Urinary bladder (tissue), 4 donors: ENCODE results near the gene PRCD. TPM values are rescaled to one million over a fixed set of nuclear protein-coding genes. Genes with fewer than 3 reads are reported as not detected.

ENCODE experiments used
- DNase-seq: peaks from one replicate; pipeline ENCODE4 v3.0.0-alpha.2; 2015; ENCODE audit errors: extremely low spot score
- H3K27ac ChIP-seq: one replicate; pipeline ENCODE4 v1.5.1; 2013; ENCODE audit warnings: low read depth, mild to moderate bottlenecking, moderate library complexity
- H3K36me3 ChIP-seq: one replicate; pipeline ENCODE4 v1.6.1; 2013; ENCODE audit warnings: mild to moderate bottlenecking, moderate library complexity; ENCODE audit not compliant: insufficient read depth
- H3K4me1 ChIP-seq: one replicate; pipeline ENCODE4 v1.6.1; 2013; ENCODE audit warnings: mild to moderate bottlenecking, moderate library complexity; ENCODE audit not compliant: insufficient read depth
- H3K4me3 ChIP-seq: one replicate; pipeline ENCODE4 v1.5.1; 2013; ENCODE audit warnings: low read depth, low read length
- WGBS: extraction: QIAGEN DNeasy Blood & Tissue Kit; methylation state at CpG from one replicate; pipeline ENCODE4 v1.1.7; 2013; 5-methylcytosine and 5-hydroxymethylcytosine counted together
- polyA plus RNA-seq: library from polyadenylated mRNA; stranded (reverse); fragments of 200-250 nt; gene quantifications from one replicate; pipeline ENCODE4 v1.2.3, GENCODE V29; 2013
- total RNA-seq: library from RNA; depleted of rRNA; stranded (reverse); fragments of >200 nt; gene quantifications from one replicate; pipeline ENCODE4 v1.2.3, GENCODE V29; 2014
- donor health status: healthy with polysubstance abuse.
- donor health status: healthy.

PRCD gene
- total and polyA plus RNA-seq, 2 donors = 7.1 to 10.6 TPM

DNA sequence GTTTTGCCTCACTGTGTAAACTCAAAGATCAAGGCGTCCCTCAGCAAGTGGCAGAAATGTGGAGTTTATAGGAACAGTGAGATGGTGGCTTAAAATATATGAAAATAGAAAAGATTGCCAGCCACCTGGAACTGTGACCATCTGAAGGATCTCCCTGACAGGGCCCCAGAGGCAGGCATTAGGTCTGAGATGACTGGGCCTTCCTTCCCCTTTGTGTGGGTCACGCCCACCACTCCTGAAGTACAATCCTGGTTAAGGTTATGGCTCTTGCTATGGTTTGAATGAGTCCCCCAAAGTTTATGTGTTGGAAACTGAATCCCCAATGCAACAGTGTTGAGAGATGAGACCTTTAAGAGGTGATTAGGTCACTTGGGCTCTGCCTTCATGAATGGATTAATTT, 39.4 kb downstream of the PRCD start:
- Histone ChIP-seq H3K4me3 (no peak overlapping the region), H3K27ac (no peak overlapping the region), H3K4me1 (no peaks in the 10 kb centered on the region), H3K36me3 (no peaks in the 10 kb centered on the region)
- no peak for DNase-seq
- WGBS = 93% methylated on average over 2 of the region's 2 CpGs

DNA sequence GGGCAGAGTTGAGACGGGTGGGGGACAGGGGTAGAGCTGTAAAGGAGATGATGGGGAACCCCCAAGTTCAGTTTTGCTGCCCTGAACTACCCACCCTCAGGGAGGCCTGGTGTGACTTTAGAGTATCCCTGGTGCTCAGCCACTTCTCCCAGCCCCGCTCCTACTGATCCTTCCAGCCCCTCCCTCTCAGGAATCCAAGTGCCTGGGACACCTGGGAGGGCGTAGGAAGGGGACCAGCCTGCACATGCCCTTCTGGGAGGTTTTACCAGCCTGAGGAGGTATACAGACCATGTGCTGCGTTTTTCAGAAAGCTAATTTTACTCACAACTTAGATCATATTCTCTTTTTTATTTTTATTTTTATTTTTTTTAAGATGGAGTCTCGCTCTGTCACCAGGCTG, 41.7 kb downstream of the PRCD start:
- H3K4me3 ChIP-seq = no peak overlapping the region
- H3K36me3 ChIP-seq = no peaks in the 10 kb centered on the region
- no peak overlapping the region for H3K27ac ChIP-seq
- DNase-seq = no peak
- WGBS = 80% methylated on average over 5 of the region's 5 CpGs
- no peaks in the 10 kb centered on the region for H3K4me1 ChIP-seq

DNA sequence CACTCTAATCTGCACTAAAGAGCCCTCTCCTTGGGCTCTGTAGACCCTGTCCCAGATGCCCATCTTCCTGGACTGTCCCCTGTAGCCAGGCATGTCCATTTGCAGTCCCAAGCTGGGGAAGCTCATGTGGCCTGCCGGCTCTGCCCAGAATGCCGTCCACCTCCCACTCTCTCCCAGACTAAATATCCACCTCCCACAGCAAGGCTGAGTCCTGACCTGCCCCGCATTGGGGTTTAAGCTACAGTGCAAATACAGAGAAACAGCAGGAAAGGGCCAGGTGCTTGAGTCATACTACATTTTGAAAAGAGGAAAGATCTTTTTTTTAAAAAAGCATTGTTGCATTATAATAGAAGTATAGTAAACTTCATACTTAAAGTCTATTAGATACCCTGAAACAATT, 42.8 kb downstream of the PRCD start:
- no peaks in the 10 kb centered on the region for H3K4me1 ChIP-seq
- H3K36me3 ChIP-seq = no peaks in the 10 kb centered on the region
- whole genome bisulfite sequencing = 28% methylated on average over 3 of the region's 3 CpGs
- no peak overlapping the region for H3K4me3 ChIP-seq
- no peak for DNase-seq
- H3K27ac ChIP-seq = no peak overlapping the region

DNA sequence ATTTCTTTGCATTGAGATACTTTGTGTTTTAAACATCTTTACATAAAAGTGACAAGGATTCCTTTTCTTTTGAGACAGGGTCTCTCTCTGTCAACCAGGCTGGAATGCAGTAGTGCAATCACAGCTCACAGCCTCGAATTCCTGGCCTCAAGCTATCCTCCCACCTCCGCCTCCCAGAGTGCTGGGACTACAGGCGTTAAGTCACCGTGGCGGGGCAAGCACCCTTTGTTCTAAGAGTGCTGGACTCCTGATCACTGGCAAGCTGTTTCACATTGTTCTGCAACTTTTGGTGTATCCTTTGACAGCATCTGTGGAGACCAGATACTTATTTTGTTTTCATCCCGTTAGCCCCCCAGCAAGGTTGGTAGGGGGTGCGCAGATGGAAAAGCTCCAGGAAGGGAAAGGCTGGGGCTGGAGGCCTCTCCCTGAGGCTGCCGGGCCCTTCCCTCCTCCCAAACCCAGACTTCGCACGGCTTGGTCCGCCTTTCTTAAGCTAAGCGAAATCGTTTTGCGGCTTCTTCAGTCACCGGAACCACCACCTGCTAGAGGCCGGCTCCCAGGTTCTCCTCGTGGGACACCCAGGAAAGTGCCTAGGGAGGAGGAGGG, 44.7 kb downstream of the PRCD start:
- H3K4me1 ChIP-seq = no peaks in the 10 kb centered on the region
- no peak for DNase-seq
- 22% methylated on average over 17 of the region's 17 CpGs for WGBS
- peak overlapping the region; percentile 57 for H3K4me3 ChIP-seq
- peak overlapping the region; percentile 42 for H3K27ac ChIP-seq
- H3K36me3 ChIP-seq = no peaks in the 10 kb centered on the region

DNA sequence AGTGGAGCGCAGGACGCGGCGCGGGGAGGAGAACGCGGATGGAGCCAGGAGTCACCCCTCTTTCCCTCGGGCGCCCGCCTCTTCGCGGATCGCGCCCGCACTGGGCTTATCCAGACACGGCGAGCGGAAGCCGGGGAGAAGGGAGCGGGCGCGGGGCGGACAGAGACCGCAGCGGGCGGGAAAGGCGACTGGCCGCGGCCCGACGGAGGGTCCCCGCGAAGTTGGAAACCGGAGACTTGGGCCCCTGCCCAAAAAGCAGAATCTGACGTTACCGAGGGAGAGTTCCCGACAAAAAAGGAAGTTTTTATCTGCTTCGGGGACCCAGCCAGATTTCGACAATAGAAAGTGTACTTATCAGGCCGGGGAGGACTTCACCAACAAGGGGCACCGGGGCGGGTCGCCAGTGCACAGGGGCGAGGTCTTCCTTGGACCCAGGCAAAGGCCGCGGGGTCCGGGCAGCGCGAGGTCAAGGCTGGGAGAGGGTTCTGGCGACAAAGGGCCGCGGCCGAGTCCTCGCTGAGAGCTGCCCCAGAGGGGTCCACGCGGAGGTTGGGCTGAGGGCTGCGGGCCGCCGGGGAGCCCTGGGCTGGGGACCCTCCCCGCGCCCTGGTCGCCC, 45.3 kb downstream of the PRCD start:
- H3K4me3 ChIP-seq = peak overlapping the region; percentile 57
- WGBS = under 1% methylated on average over 62 of the region's 62 CpGs
- DNase-seq = no peak
- no peaks in the 10 kb centered on the region for H3K4me1 ChIP-seq
- peak overlapping the region; percentile 85 for H3K27ac ChIP-seq
- no peaks in the 10 kb centered on the region for H3K36me3 ChIP-seq

DNA sequence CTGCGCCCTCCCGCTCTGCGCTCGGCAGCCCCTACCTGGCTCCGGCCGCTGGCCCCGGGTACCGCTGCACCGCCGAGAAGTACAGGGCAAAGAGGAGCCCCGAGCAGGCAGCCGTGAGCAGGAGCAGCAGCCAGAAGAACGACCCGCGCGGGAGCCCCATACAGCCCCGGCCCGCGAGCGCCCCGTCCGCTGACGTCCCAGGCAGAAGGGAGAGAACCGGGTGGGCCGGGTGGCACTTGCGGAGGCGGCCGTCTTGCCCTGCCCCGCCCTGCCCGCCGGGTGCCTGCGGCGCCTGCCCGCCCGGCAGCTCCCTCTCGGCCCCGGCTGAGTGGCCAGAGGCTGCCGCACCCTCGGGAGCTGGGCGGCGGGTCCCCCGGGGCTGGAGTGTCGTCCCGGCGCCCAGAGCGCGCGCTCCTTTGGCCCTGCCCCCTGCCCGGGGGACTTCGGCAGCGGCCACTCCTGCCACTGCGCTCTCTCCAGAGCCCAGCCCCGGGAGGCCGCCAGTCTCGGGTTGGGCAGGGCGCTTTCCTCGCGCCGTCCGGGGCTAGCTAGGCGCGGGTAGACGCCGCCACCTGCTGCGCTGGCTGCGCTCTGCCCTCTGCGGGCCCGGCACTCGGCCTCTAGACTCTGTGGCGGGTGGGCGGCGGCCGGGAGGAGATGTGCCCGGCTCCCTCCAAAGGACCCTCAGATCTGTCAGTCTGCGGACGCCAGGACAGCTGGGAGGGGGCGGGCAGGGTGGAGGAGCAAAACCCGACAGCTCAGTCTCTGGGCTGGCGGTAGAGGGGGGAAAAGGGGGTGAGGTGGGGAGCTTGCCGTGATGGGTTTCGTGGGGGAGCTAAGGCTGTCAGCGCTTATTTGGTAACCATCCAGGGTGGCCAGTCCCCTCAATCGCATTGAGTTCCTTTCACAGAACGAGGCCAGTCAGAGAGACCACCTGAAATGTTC, 46.1 kb downstream of the PRCD start, which contains the start of gene ST6GALNAC2:
ST6GALNAC2 (minus strand) TSS at position 212 of the 945 bp plus-strand sequence; CDS start at position 160, 52 bp downstream.
- under 1% methylated on average over 84 of the region's 84 CpGs for WGBS
- peak within 1 kb of the TSS; percentile 85 for H3K27ac ChIP-seq
- no peaks in the 10 kb centered on the region for H3K36me3 ChIP-seq
- DNase-seq = no peak
- no peaks in the 10 kb centered on the region for H3K4me1 ChIP-seq
- peak within 1 kb of the TSS; percentile 57 for H3K4me3 ChIP-seq

DNA sequence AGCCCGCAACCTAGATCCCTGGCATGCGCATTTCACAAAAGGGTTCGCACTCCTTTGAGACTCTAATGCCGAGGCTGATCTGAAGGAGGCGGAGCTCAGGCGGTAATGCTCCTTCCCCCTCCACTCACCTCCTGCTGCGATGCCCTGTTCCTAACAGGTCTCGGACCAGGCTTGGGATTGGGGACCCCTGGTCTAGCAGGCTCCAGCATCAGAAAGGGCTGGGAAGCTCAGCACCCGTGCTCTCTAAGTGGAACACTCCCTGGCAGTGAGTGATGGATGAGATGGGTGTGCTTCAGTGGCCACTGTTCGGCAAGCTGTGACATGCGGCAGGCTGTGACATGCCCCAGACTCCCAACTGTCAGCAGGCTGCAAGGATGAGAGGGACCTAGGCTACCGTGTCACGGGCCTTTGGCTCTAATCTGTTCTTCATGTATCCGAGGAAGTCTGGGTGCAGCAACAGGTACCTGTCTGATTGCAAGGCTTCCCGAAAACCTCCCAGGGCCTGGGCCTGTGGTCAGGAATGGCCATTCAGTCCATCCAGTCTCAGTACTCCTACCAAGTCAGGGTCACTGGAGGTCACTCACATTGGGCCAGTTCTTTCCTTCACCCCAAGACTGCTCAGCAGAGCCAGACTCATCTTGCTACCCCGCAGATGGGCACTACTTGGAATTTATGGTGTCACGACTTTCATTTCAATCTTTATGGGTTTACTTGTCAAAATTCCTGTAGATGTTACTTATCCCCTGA, 47.1 kb downstream of the PRCD start:
- WGBS = 34% methylated on average over 17 of the region's 17 CpGs
- Histone ChIP-seq H3K36me3 (no peaks in the 10 kb centered on the region), H3K27ac (no peak overlapping the region), H3K4me3 (no peak overlapping the region), H3K4me1 (no peaks in the 10 kb centered on the region)
- no peak for DNase-seq

DNA sequence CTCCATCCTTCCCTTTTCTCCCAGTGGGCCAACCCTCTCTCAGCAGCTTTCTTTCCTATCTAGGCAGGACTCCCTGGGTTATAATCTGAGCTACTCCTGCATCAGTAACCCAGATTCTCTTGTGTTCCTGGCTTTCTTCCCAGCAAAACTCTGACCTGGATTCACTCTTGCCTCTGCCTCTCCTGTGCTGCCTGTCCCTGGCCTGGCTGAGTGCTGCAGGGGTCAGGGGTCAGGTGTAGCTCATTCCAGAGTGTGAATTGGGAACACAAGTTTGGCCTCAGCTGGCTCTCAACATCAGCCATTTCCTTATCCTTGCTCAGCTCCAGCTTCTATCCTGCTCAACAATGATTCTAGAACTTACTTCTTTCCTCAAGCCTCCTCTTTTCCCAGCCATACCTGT, 48.3 kb downstream of the PRCD start:
- Histone ChIP-seq H3K36me3 (no peaks in the 10 kb centered on the region), H3K4me1 (no peaks in the 10 kb centered on the region), H3K27ac (no peak overlapping the region), H3K4me3 (no peak overlapping the region)
- no peak for DNase-seq

DNA sequence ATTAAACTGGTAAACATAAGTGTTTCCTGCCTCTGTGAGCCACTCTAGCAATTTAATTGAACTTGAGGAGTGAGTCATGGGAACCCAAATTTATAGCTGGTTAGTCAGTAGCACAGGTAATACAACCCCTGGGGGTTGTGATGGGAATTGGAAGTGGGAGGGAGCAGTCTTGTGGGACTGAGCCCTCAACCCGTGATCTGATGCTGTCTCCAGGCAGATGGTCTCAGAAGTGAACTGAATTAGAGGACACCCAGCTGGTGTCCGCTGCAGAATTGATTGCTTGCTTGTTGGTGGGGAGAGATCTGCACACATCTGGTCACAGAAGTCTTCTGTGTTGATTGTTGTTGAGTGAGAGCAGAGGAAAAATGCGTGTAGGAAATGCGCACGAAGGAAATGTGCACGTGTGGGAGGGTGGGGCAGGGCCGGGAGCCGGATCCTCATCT, 53.6 kb downstream of the PRCD start:
- no peaks in the 10 kb centered on the region for H3K36me3 ChIP-seq
- no peaks in the 10 kb centered on the region for H3K4me1 ChIP-seq
- WGBS = 65% methylated on average over 8 of the region's 8 CpGs
- H3K4me3 ChIP-seq = no peak overlapping the region
- H3K27ac ChIP-seq = no peak overlapping the region
- no peak for DNase-seq

DNA sequence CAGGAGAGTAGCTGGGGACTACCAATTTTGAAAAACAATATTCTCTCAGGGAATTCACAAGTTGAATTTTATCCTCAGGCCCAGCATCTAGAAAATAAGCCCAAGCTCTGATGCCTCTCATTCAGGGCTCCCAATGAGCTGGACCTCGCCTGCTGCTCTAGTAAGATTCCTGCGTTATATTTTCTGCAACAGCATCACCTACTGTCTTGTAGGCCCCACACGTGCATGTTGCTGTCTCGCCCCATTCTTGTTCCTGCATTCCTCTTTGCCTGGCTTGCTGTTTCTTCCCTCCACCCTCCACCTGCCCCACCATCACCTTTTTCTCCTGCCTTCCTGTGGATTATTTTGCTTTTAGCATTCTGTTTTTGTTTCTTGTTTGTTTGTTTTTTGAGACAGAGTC, 54.1 kb downstream of the PRCD start:
- 83% methylated on average over 4 of the region's 4 CpGs for WGBS
- no peak for DNase-seq
- H3K4me1 ChIP-seq = no peaks in the 10 kb centered on the region
- H3K36me3 ChIP-seq = no peaks in the 10 kb centered on the region
- no peak overlapping the region for H3K27ac ChIP-seq
- H3K4me3 ChIP-seq = no peak overlapping the region

DNA sequence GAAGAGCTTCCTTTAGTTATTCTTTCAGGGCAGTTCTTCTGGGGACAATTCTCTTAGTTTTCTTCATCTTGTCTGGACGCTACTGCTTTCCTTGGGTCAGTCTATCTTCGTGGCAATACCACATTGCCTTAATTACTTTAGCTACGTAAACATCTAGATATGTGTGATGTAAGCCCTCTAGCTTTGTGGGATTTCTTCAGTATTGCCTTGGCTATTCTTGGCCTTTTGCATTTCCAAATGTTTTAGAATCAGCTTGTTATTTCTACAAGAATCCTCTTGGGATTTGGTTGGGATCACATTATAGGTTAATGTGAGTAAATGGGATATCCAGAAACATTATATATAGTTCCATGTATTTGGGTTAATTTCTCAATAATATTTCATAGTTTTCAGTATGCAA, 54.8 kb downstream of the PRCD start:
- H3K36me3 ChIP-seq = no peaks in the 10 kb centered on the region
- 71% methylated on average over 3 of the region's 3 CpGs for WGBS
- no peaks in the 10 kb centered on the region for H3K4me1 ChIP-seq
- no peak for DNase-seq
- H3K27ac ChIP-seq = no peak overlapping the region
- no peak overlapping the region for H3K4me3 ChIP-seq
